ENCODE data around the gene CTBS.

GRCh38 chr1:84502927-84503326 is 71.3 kb downstream of the CTBS start:
- TF ChIP-seq CTCF (IDR thresholded peaks at IDR 0.05; ENCODE audit: low read length) (no peak), EZH2 (IDR thresholded peaks at IDR 0.05; ENCODE audit: borderline replicate concordance, low read length) (no peak)

Measured in OCI-LY1 (cell line).